Measurements from ENCODE around the gene TRIM61. TPM values are rescaled to one million over a fixed set of nuclear protein-coding genes. Genes with fewer than 3 reads are reported as not detected.
"Not testable (repeated sequence)": the region's sequence is repeated elsewhere in the genome, so short reads cannot be mapped to it uniquely, and the experiment has no call there.

TRIM61 gene
- polyA plus RNA-seq, 4 donors = 0.55 to 6.2 TPM; not detected in 2

- not testable (repeated sequence) for H3K27ac ChIP-seq (ENCODE audit: low read depth in 1 of 3, low read length in 2 of 3); H3K9me3 ChIP-seq (ENCODE audit: control insufficient read depth in 2 of 2, insufficient read depth in 1 of 2, low read depth in 1 of 2, low read length in 1 of 2); DNase-seq; H3K27me3 ChIP-seq (ENCODE audit: control insufficient read depth in 3 of 3, insufficient read depth in 3 of 3, low read length in 3 of 3); H3K36me3 ChIP-seq (ENCODE audit: control insufficient read depth in 3 of 3, insufficient read depth in 2 of 3, low read depth in 1 of 3, low read length in 3 of 3); H3K4me3 ChIP-seq (ENCODE audit: low read depth in 1 of 3, low read length in 3 of 3); FAIRE-seq; H3K4me1 ChIP-seq (ENCODE audit: control insufficient read depth in 3 of 3, insufficient read depth in 2 of 3, low read depth in 1 of 3, low read length in 2 of 3)
- 48 to 81% (median 69%) methylated on average over 6 of the region's 6 CpGs for WGBS, 3 donors
These were observed 18.7 kb upstream of the TRIM61 start for GRCh38 chr4:164996123-164996522.

DNA sequence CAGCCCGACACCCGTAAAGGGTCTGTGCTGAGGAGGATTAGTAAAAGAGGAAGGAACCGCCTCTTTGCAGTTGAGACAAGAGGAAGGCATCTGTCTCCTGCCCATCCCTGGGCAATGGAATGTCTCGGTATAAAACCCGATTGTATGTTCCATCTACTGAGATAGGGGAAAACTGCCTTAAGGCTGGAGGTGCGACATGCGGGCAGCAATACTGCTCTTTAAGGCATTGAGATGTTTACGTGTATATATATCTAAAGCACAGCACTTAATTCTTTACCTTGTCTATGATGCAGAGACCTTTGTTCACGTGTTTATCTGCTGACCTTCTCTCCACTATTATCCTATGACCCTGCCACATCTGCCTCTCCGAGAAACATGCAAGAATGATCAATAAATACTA, 13.3 kb upstream of the TRIM61 start:
- not testable (repeated sequence) for H3K4me1 ChIP-seq (ENCODE audit: control insufficient read depth in 3 of 3, insufficient read depth in 2 of 3, low read depth in 1 of 3, low read length in 2 of 3); H3K36me3 ChIP-seq (ENCODE audit: control insufficient read depth in 3 of 3, insufficient read depth in 2 of 3, low read depth in 1 of 3, low read length in 3 of 3); DNase-seq; H3K27me3 ChIP-seq (ENCODE audit: control insufficient read depth in 3 of 3, insufficient read depth in 3 of 3, low read length in 3 of 3); H3K4me3 ChIP-seq (ENCODE audit: low read depth in 1 of 3, low read length in 3 of 3); H3K9me3 ChIP-seq (ENCODE audit: control insufficient read depth in 2 of 2, insufficient read depth in 1 of 2, low read depth in 1 of 2, low read length in 1 of 2); H3K27ac ChIP-seq (ENCODE audit: low read depth in 1 of 3, low read length in 2 of 3); FAIRE-seq
- 57 to 70% (median 58%) methylated on average over 10 of the region's 10 CpGs for WGBS, 3 donors

DNA sequence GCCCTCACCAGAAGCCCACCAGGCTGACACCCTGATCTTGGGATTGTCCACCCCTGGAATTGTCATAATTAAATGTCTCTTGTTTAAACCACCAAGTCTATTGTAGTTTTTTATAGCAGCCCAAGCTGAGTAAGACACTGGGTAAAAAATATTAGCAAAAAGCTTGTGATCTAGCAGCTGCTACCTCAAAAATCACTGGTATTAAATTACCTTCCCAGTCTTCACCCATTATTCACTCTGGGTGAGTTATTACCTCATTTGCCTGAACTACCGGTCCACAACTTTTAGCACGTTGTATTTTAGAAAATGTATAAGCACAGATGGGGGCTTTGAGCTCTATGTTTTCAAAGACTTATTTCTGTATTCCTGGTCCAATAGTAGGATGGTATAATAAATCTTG, 12.0 kb upstream of the TRIM61 start:
- no peak for FAIRE-seq
- H3K9me3 ChIP-seq (ENCODE audit: control insufficient read depth in 2 of 2, insufficient read depth in 1 of 2, low read depth in 1 of 2, low read length in 1 of 2) = no peaks in the 10 kb centered on the region

GRCh38 chr4:164971929-164972328, 5.5 kb downstream of the TRIM61 start:
- H3K27ac ChIP-seq (ENCODE audit: low read depth in 1 of 3, low read length in 2 of 3); H3K4me3 ChIP-seq (ENCODE audit: low read depth in 1 of 3, low read length in 3 of 3); DNase-seq; H3K4me1 ChIP-seq (ENCODE audit: control insufficient read depth in 3 of 3, insufficient read depth in 2 of 3, low read depth in 1 of 3, low read length in 2 of 3); H3K9me3 ChIP-seq (ENCODE audit: control insufficient read depth in 2 of 2, insufficient read depth in 1 of 2, low read depth in 1 of 2, low read length in 1 of 2); FAIRE-seq; H3K27me3 ChIP-seq (ENCODE audit: control insufficient read depth in 3 of 3, insufficient read depth in 3 of 3, low read length in 3 of 3): not testable (repeated sequence)
- peaks cover 0 to 23% (median 0%) of the 10 kb centered on the region in 3 donors for H3K36me3 ChIP-seq (ENCODE audit: control insufficient read depth in 3 of 3, insufficient read depth in 2 of 3, low read depth in 1 of 3, low read length in 3 of 3)
- 89 to 99% (median 95%) methylated on average over 2 of the region's 2 CpGs for WGBS, 3 donors

More for the DNA sequence above, 12.0 kb upstream of the TRIM61 start:
- no peak for DNase-seq
- 83 to 95% (median 85%) methylated on average over 2 of the region's 2 CpGs for WGBS, 3 donors
- Histone ChIP-seq H3K36me3 (ENCODE audit: control insufficient read depth in 3 of 3, insufficient read depth in 2 of 3, low read depth in 1 of 3, low read length in 3 of 3) (no peaks in the 10 kb centered on the region), H3K4me1 (ENCODE audit: control insufficient read depth in 3 of 3, insufficient read depth in 2 of 3, low read depth in 1 of 3, low read length in 2 of 3) (no peaks in the 10 kb centered on the region), H3K4me3 (ENCODE audit: low read depth in 1 of 3, low read length in 3 of 3) (no peak overlapping the region), H3K27ac (ENCODE audit: low read depth in 1 of 3, low read length in 2 of 3) (no peak overlapping the region), H3K27me3 (ENCODE audit: control insufficient read depth in 3 of 3, insufficient read depth in 3 of 3, low read length in 3 of 3) (no peaks in the 10 kb centered on the region)

DNA sequence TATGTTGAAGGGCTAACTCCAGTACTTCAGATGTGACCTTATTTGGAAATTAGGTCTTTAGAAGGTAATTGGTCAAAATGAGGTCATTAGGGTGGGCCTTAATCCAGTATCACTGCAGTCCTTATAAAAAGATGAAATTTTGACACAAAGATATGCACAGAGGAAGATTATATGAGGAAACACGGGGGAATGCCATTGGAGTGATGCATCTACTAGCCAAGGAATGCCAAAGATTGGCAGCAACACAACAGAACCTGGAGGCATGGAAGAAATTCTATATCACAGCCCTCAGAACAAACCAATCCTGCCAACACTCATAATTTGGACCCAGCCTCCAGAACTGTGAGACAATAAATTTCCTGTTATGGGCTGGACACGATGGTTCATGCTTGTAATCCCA, 17.6 kb downstream of the TRIM61 start:
- Histone ChIP-seq H3K9me3 (ENCODE audit: control insufficient read depth in 2 of 2, insufficient read depth in 1 of 2, low read depth in 1 of 2, low read length in 1 of 2) (no peaks in the 10 kb centered on the region), H3K36me3 (ENCODE audit: control insufficient read depth in 3 of 3, insufficient read depth in 2 of 3, low read depth in 1 of 3, low read length in 3 of 3) (no peaks in the 10 kb centered on the region), H3K4me3 (ENCODE audit: low read depth in 1 of 3, low read length in 3 of 3) (no peak overlapping the region), H3K4me1 (ENCODE audit: control insufficient read depth in 3 of 3, insufficient read depth in 2 of 3, low read depth in 1 of 3, low read length in 2 of 3) (no peaks in the 10 kb centered on the region), H3K27me3 (ENCODE audit: control insufficient read depth in 3 of 3, insufficient read depth in 3 of 3, low read length in 3 of 3) (no peaks in the 10 kb centered on the region), H3K27ac (ENCODE audit: low read depth in 1 of 3, low read length in 2 of 3) (no peak overlapping the region)
- WGBS, 3 donors = 86 to 92% (median 89%) methylated on average over 2 of the region's 2 CpGs
- FAIRE-seq (no peak), DNase-seq (no peak)

GRCh38 chr4:164959421-164959820, 18.0 kb downstream of the TRIM61 start:
- peak in 1 of 2 donors; percentile 24 for DNase-seq
- not testable (repeated sequence) for H3K36me3 ChIP-seq (ENCODE audit: control insufficient read depth in 3 of 3, insufficient read depth in 2 of 3, low read depth in 1 of 3, low read length in 3 of 3); H3K4me1 ChIP-seq (ENCODE audit: control insufficient read depth in 3 of 3, insufficient read depth in 2 of 3, low read depth in 1 of 3, low read length in 2 of 3); H3K27ac ChIP-seq (ENCODE audit: low read depth in 1 of 3, low read length in 2 of 3); H3K9me3 ChIP-seq (ENCODE audit: control insufficient read depth in 2 of 2, insufficient read depth in 1 of 2, low read depth in 1 of 2, low read length in 1 of 2); H3K27me3 ChIP-seq (ENCODE audit: control insufficient read depth in 3 of 3, insufficient read depth in 3 of 3, low read length in 3 of 3); FAIRE-seq; H3K4me3 ChIP-seq (ENCODE audit: low read depth in 1 of 3, low read length in 3 of 3)
- 76 to 95% (median 93%) methylated on average over 2 of the region's 3 CpGs for WGBS, 3 donors

- H3K36me3 ChIP-seq (ENCODE audit: control insufficient read depth in 3 of 3, insufficient read depth in 2 of 3, low read depth in 1 of 3, low read length in 3 of 3) = no peaks in the 10 kb centered on the region
- H3K9me3 ChIP-seq (ENCODE audit: control insufficient read depth in 2 of 2, insufficient read depth in 1 of 2, low read depth in 1 of 2, low read length in 1 of 2) = no peaks in the 10 kb centered on the region
- peak; percentile 75 to 90 for DNase-seq
- peak overlapping the region; percentile 50 to 77 (median 50) for H3K4me3 ChIP-seq (ENCODE audit: low read depth in 1 of 3, low read length in 3 of 3)
- FAIRE-seq = no peak
- 9 to 13% (median 10%) methylated on average over 45 to 46 of the region's 46 CpGs for WGBS, 3 donors
- H3K27ac ChIP-seq (ENCODE audit: low read depth in 1 of 3, low read length in 2 of 3) = peak overlapping the region in 1 of 3 donors; percentile 60
- H3K27me3 ChIP-seq (ENCODE audit: control insufficient read depth in 3 of 3, insufficient read depth in 3 of 3, low read length in 3 of 3) = peaks cover 0 to 2% (median 0%) of the 10 kb centered on the region in 3 donors
- H3K4me1 ChIP-seq (ENCODE audit: control insufficient read depth in 3 of 3, insufficient read depth in 2 of 3, low read depth in 1 of 3, low read length in 2 of 3) = no peaks in the 10 kb centered on the region
These were observed 20.5 kb downstream of the TRIM61 start for GRCh38 chr4:164956766-164957643.

- no peaks in the 10 kb centered on the region for H3K36me3 ChIP-seq (ENCODE audit: control insufficient read depth in 3 of 3, insufficient read depth in 2 of 3, low read depth in 1 of 3, low read length in 3 of 3)
- DNase-seq (no peak), FAIRE-seq (no peak)
- no peak overlapping the region for H3K27ac ChIP-seq (ENCODE audit: low read depth in 1 of 3, low read length in 2 of 3)
- 89 to 97% (median 96%) methylated on average over 4 of the region's 4 CpGs for whole genome bisulfite sequencing, 3 donors
- H3K9me3 ChIP-seq (ENCODE audit: control insufficient read depth in 2 of 2, insufficient read depth in 1 of 2, low read depth in 1 of 2, low read length in 1 of 2) = no peaks in the 10 kb centered on the region
- H3K4me3 ChIP-seq (ENCODE audit: low read depth in 1 of 3, low read length in 3 of 3) = no peak overlapping the region
- H3K27me3 ChIP-seq (ENCODE audit: control insufficient read depth in 3 of 3, insufficient read depth in 3 of 3, low read length in 3 of 3) = peaks cover 0 to 6% (median 0%) of the 10 kb centered on the region in 3 donors
- no peaks in the 10 kb centered on the region for H3K4me1 ChIP-seq (ENCODE audit: control insufficient read depth in 3 of 3, insufficient read depth in 2 of 3, low read depth in 1 of 3, low read length in 2 of 3)
These were observed 22.2 kb downstream of the TRIM61 start for GRCh38 chr4:164955107-164955805.
